ENCODE data around the gene SLC26A5.

Gene SLC26A5

DNA sequence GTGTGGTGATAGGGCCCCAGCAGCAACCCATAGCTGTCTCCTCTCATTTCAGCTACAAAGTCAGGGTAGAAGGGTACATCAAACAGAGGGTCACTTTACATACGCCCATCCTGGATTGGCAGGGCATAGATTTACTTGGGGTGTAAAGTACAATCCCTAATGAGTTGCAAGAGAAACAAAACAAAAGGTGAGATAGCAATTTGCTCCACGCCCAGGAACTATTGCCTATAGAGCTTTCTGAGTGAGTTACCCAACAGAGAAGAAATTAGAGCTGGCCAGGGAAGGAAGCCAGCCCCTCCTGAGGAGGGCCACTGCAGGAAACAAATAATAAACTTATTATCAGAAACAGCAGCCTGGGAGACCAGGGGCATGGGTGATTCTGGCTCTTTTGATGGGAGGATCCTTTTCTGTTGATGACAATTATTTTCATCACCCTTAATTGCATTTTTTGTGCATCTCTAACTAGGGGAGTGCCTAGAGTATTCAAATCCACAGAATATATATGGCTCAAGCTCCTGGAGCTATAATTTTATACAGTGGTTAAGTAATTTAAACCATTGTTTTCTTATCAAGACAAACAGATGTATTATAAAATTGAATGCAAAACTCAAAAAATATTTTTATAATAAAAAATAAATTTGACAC lies 47.4 kb downstream of the SLC26A5 start:
- H3K4me1 ChIP-seq (ENCODE audit: control insufficient read depth in 1 of 2, insufficient read depth in 1 of 2, low read depth in 1 of 2, low read length in 1 of 2): no peaks in the 10 kb centered on the region
- H3K27ac ChIP-seq: no peak overlapping the region
- no peak overlapping the region for H3K4me3 ChIP-seq (ENCODE audit: low read depth in 1 of 2, low read length in 1 of 2)
- peaks cover 7% of the 10 kb centered on the region for H3K27me3 ChIP-seq
- no peaks in the 10 kb centered on the region for H3K36me3 ChIP-seq
- H3K9me3 ChIP-seq: no peaks in the 10 kb centered on the region
- TF ChIP-seq CTCF (IDR thresholded peaks at IDR 0.05): no peak

DNA sequence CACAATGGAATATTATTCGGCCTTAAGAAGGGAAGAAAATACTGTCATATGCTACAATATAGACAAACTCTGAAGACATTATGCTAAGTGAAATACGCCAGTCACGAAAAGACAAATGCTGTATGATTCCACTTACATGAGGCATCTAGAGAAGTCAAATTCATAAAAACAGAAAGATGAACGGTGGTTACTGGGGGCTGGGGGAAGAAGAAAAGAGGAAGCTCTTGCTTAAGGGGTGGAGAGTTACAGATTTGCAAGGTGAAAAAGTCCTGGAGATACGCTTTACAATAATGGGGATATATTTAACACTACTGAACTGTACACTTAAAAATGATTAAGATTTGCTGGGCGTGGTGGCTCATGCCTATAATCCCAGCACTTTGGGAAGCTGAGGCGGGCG lies 49.5 kb downstream of the SLC26A5 start:
- H3K27ac ChIP-seq: no peak overlapping the region
- no peak for TF ChIP-seq CTCF (IDR thresholded peaks at IDR 0.05)
- H3K4me3 ChIP-seq (ENCODE audit: low read depth in 1 of 2, low read length in 1 of 2): no peak overlapping the region
- H3K36me3 ChIP-seq: no peaks in the 10 kb centered on the region
- no peaks in the 10 kb centered on the region for H3K27me3 ChIP-seq
- no peaks in the 10 kb centered on the region for H3K4me1 ChIP-seq (ENCODE audit: control insufficient read depth in 1 of 2, insufficient read depth in 1 of 2, low read depth in 1 of 2, low read length in 1 of 2)
- H3K9me3 ChIP-seq: no peaks in the 10 kb centered on the region

DNA sequence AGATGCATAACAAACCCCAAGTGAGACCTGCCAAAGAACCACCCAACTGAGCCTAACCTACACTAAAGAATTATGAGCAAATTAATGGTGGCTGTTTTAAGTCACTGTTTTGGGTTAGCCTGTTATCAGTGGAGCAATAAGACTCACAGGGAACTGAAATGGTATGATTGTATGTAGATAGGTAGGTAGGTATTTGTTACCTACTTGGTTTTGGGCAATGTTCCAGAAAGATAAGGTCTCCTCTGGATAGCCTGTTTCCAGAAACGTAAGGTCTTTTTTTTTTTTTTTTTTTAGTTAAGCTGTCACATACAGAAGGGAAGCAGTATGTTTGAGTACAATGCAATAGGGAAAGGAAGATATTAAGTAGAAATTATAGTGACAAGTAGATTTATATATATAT lies 50.9 kb downstream of the SLC26A5 start:
- Histone ChIP-seq H3K27ac (no peak overlapping the region), H3K27me3 (no peaks in the 10 kb centered on the region), H3K4me3 (ENCODE audit: low read depth in 1 of 2, low read length in 1 of 2) (no peak overlapping the region), H3K4me1 (ENCODE audit: control insufficient read depth in 1 of 2, insufficient read depth in 1 of 2, low read depth in 1 of 2, low read length in 1 of 2) (no peaks in the 10 kb centered on the region), H3K36me3 (no peaks in the 10 kb centered on the region), H3K9me3 (no peaks in the 10 kb centered on the region)
- no peak for TF ChIP-seq CTCF (IDR thresholded peaks at IDR 0.05)

DNA sequence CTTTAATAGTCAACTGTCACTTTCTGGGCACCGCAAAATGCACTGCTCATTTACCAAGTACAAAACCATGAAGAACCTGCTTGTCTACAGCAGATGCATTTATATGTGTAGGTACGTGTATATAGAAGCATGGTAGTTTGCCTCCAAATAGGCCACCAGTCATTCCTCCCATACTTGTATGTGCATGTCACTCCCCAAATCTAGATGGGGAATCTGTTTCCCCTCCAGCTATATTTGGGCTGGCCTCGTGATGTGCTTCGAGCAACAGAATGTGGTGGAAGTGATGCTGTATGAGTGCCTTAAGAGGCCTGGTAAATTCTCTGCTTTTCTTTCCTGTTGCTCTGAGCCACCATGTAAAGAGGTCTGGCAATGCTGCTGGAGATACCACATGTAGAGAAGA lies 51.4 kb downstream of the SLC26A5 start:
- H3K27ac ChIP-seq: no peak overlapping the region
- no peaks in the 10 kb centered on the region for H3K36me3 ChIP-seq
- H3K4me1 ChIP-seq (ENCODE audit: control insufficient read depth in 1 of 2, insufficient read depth in 1 of 2, low read depth in 1 of 2, low read length in 1 of 2): no peaks in the 10 kb centered on the region
- no peak overlapping the region for H3K4me3 ChIP-seq (ENCODE audit: low read depth in 1 of 2, low read length in 1 of 2)
- H3K27me3 ChIP-seq: no peaks in the 10 kb centered on the region
- no peaks in the 10 kb centered on the region for H3K9me3 ChIP-seq
- TF ChIP-seq CTCF (IDR thresholded peaks at IDR 0.05): no peak

- peaks cover 5% of the 10 kb centered on the region for H3K27me3 ChIP-seq
- H3K36me3 ChIP-seq: no peaks in the 10 kb centered on the region
- H3K27ac ChIP-seq: no peak overlapping the region
- H3K4me3 ChIP-seq (ENCODE audit: low read depth in 1 of 2, low read length in 1 of 2): no peak overlapping the region
- TF ChIP-seq CTCF (IDR thresholded peaks at IDR 0.05): no peak
- no peaks in the 10 kb centered on the region for H3K4me1 ChIP-seq (ENCODE audit: control insufficient read depth in 1 of 2, insufficient read depth in 1 of 2, low read depth in 1 of 2, low read length in 1 of 2)
- H3K9me3 ChIP-seq: no peaks in the 10 kb centered on the region
Observed at GRCh38 chr7:103391976-103392375, 54.0 kb downstream of the SLC26A5 start.

DNA sequence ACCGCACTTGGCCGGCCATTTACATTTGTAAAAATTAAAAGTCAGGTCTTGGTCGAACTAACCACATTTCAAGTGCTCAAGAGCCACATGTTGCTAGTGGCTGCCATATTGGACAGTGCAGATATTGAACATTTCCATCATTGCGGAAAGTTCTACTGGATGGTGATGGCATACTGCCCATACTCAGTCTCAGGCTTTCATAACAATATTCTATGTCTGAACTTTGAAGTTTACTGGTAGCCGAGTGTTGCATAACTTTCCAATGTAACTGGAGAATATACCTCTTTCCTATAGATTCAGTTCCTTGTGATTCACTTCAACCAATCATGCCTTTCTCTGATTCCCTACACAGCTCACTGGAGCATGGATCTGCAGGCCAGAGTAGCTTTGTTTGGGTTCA lies 54.9 kb downstream of the SLC26A5 start:
- no peak for TF ChIP-seq CTCF (IDR thresholded peaks at IDR 0.05)

More for the DNA sequence above, 54.9 kb downstream of the SLC26A5 start:
- H3K4me1 ChIP-seq (ENCODE audit: control insufficient read depth in 1 of 2, insufficient read depth in 1 of 2, low read depth in 1 of 2, low read length in 1 of 2): no peaks in the 10 kb centered on the region
- H3K27ac ChIP-seq: no peak overlapping the region
- H3K4me3 ChIP-seq (ENCODE audit: low read depth in 1 of 2, low read length in 1 of 2): no peak overlapping the region
- H3K36me3 ChIP-seq: no peaks in the 10 kb centered on the region
- peaks cover 5% of the 10 kb centered on the region for H3K27me3 ChIP-seq
- no peaks in the 10 kb centered on the region for H3K9me3 ChIP-seq

Data from neutrophil (primary cell).